ENCODE data around the gene PTPN13.

PTPN13 gene

GRCh38 chr4:86730310-86730709, 136.2 kb downstream of the PTPN13 start:
- no peak for DNase-seq

DNA sequence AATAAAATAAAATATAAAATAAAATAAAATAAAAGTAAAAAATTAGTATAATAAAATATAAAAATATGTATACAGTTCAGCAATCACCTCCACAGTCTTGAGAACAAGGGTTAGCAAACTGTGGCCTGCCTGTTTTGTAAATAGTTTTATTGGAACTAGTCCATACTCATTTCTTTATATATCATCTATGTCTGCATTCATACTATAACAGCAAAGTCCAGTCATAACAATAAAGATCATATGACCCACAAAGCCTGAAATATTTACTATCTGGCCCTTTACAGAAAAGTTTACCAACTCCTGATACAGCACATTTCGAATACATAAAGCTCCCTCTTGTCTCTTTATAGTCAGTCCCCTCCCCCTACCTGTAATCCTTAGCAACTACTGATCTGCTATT, 143.1 kb downstream of the PTPN13 start:
- DNase-seq = no peak

GRCh38 chr4:86741846-86742245, 147.7 kb downstream of the PTPN13 start:
- no peak for DNase-seq

DNA sequence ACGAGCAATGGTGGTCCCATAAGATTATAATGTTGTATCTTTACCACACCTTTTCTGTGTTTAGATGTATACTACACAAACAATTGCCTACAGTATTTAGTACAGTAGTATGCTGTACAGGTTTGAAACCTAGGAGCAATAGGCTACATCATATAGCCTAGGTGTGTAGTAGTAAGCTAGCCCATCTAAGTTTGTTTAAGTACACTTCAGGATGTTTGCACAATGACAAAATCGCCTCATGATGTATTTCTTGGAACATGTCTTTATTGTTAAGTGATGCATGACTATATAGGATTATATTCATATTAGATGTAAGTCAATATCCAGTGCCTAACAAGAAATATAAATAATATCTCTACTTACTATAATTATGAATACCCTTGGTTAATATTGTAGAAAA, 150.5 kb downstream of the PTPN13 start:
- DNase-seq = no peak

DNA sequence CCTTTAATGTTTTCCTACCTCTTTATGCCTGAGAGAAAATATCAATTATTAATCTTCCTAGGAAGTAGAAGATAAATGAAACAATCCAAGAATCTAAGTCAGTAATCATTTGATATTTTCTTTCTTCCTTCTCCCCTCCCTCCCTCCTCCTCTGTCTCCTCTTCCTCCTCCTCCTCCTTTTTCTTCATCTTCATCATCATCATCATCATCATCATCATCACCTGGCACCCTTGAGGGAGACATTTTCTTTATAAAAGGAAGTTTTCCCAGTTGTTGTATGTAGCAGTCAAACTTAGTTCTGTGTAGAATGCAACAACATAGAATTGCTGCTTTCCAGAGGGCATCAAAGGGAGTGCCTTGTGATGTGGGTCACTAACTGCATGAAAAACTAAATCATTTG, 155.0 kb downstream of the PTPN13 start:
- no peak for DNase-seq

DNA sequence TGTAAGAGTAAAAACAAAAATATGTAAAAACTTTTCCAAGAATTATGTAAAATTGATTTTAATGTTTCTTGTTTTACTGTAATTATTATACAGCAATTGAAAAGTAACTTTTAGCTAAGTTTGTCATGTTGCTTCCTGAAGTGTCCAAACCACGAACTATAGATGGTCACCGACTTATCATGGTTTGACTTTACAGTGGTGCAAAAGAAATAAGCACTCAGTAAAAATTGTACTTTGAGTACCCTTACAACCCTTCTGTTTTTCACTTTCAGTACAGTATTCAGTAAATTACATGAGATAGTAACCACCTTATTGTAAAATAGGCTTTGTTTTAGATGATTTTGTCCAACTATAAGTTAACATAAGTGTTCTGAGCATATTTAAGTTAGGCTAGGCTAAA, 161.3 kb downstream of the PTPN13 start:
- no peak for DNase-seq

DNA sequence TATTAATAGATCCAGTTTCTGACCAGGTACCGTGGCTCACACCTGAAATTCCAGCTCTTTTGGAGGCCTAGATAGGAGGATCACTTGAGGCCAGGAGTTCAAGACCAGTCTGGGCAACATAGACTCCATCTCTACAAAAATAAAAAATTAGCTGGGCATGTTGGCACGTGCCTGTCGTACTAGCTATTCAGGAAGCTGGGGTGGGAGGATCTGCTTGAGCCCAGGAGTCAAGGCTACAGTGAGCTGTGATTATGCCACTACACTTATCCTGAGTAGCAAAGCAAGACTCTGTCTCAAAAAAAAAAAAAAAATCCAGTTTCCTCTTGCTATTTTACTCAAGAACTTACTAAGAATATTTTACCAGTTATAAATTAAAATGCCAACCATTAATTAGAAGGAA, 163.4 kb downstream of the PTPN13 start:
- no peak for DNase-seq

DNA sequence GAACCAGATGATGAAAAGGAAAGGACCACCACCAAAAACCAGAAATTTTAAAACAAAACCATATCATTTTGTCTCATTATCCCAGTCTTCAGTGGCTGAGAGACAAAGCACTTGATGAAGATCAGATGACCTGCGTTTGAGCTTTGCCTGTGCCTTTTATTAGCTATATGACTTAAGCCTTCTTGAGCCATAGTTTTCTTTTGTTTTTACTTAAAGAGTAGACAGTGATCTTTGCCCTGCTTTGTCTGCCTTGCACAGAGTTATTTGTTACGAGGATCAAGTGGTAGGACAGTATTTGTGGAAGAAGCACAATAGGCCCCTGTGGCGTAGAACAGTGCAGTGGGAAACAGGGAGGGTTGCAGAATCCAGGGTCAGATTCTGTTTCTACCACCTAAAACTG, 165.2 kb downstream of the PTPN13 start:
- DNase-seq = no peak

DNA sequence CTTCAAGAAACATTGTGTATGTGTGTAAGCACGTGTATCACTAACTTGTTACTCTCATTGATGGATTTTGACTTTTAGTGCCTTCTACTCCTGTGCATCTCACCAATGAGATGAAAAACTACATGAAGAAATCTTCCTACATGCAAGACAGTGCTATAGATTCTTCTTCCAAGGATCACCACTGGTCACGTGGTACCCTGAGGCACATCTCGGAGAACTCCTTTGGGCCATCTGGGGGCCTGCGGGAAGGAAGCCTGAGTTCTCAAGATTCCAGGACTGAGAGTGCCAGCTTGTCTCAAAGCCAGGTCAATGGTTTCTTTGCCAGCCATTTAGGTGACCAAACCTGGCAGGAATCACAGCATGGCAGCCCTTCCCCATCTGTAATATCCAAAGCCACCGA, 168.5 kb downstream of the PTPN13 start:
- DNase-seq = no peak

GRCh38 chr4:86769794-86770193, 175.7 kb downstream of the PTPN13 start:
- no peak for DNase-seq

DNA sequence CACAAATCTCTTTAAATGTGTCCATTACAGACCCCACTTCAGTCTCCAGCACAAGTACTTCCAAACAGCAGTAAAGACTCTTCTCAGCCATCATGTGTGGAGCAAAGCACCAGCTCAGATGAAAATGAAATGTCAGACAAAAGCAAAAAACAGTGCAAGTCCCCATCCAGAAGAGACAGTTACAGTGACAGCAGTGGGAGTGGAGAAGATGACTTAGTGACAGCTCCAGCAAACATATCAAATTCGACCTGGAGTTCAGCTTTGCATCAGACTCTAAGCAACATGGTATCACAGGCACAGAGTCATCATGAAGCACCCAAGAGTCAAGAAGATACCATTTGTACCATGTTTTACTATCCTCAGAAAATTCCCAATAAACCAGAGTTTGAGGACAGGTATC, 177.0 kb downstream of the PTPN13 start:
- no peak for DNase-seq

DNA sequence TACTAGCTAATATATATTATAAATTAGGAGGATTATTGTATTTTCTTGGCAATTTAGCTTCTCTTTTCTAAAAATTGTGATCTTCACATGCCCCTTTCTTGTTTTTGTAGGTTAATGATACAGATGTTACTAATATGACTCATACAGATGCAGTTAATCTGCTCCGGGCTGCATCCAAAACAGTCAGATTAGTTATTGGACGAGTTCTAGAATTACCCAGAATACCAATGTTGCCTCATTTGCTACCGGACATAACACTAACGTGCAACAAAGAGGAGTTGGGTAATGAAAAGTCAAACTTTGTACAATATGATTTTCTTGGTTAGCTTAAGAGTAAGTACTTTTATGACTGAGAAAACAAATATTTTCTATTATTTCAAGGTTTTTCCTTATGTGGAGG, 180.9 kb downstream of the PTPN13 start:
- DNase-seq = no peak

GRCh38 chr4:86778175-86778574, 184.1 kb downstream of the PTPN13 start:
- no peak for DNase-seq

DNA sequence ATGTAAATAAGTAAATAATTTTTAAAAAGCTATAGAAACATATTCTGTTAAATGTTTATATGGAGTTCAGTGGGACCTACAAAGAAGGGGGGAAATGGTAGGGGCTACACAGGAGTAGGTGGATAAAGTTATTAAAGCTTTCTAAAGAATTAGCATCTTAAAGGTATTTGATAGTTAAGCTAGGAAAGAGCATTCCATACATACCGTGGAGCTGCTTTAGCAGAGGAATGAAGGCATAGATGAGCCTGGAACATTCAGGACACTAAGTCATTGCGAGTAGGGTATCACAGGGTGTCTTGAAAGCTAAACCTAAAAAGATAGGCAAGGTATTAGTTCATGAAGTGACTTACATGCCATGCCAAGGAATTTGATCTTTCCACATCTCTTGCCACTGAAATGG, 194.7 kb downstream of the PTPN13 start:
- no peak for DNase-seq

GRCh38 chr4:86791126-86791525, 197.0 kb downstream of the PTPN13 start:
- DNase-seq = no peak

DNA sequence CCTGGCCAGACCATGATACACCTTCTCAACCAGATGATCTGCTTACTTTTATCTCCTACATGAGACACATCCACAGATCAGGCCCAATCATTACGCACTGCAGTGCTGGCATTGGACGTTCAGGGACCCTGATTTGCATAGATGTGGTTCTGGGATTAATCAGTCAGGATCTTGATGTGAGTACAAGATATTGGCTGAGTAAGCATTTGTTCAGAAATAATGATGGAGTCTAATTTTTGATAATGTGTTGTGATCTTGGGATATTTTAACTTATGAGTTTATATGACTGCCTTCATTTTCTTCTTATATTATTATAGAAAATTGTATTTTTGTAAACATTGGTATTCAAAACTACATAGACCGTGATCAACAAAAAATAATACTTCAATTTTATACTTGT, 215.7 kb downstream of the PTPN13 start:
- DNase-seq = no peak

DNA sequence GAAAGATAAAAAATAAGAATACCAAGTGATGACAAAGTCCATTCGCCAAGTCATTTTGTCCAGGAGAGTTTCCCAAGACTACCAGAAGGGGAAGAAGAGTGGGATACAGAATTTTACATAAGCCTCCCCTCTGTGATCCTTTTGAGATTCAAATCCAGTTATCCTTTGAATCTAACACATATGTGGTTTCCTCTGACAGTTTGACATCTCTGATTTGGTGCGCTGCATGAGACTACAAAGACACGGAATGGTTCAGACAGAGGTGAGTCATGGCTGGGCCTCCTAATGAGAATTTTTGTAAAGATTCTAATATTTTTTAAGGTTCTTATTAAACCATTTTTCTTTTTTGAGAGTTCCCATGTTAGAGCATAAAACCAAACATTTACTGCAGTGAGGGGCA, 216.7 kb downstream of the PTPN13 start:
- DNase-seq = no peak

GRCh38 chr4:86815653-86816052, 221.5 kb downstream of the PTPN13 start:
- no peak for DNase-seq

GRCh38 chr4:86816501-86817273, 222.6 kb downstream of the PTPN13 start:
- DNase-seq = no peak

DNA sequence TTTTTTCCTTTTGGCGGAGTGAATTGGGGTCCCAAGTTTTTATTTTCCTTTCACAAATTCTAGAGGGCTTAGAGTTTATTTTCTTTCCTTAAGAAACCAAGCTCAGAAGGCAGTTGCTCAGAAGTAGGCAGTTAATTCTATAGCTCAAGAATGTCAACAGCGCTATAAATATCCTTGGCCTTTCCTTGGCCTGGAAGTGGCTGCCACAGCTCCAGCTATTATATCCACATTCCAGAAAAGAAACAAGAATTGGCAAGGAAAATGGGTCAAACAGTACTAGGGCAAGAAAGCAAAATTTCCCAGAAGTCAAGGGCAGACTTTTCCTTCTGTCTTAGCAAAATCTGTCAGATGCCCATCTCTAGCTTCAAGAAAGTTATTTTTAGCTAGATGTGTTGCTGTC, 224.1 kb downstream of the PTPN13 start:
- DNase-seq = no peak

DNA sequence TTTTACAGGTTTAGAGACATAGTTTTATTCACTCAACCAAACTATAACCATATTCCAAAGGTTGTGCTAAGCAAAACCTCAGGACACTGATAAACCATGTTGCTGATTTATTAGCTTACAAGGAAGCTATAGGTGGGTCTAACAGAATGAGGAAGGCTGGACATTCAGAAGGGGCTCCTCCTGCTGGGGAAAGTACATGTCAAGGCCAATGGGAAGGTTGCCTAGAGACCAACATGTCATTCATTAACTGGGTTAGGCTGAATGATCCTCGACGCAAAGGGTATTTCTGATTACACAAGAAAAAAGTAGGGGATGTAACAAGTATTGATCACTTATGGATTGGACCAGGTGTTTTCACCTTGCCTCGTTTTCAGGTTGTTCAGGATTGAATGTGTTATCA, 224.7 kb downstream of the PTPN13 start:
- no peak for DNase-seq

DNA sequence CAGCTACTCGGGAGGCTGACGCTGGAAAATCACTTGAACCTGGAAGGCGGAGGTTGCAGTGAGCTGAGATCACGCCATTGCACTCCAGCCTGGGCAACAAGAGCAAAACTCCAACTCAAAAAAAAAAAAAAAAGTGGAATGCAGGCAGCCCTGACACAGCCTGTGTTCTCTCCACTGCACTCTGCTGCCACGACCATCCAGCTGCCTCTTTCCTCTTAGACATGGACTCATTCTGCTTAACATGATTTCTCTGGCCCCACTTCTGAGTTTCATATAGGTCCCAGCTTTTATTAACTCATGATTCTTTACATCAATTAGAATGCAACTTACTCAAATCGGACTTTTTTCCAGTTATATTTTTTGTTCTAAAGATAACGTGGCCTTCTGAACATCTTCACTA, 225.4 kb downstream of the PTPN13 start:
- no peak for DNase-seq

DNA sequence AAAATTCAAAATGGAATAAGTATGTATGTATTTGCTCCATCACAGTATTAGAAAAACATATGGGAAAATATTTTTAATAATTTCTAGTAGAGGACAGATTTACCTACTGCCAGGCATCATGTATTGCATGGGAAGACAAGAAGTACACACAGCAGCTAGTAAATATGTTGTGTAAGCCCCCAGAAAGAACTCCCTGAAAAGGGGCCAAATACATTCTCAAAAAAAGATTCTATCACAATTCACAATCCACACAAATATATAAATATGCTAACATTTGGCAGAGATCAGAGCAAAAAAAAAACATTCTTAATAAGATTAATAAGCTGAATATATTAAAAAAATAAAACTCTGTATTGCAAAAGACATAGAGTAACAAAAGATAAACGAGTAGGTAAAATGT, 227.0 kb downstream of the PTPN13 start:
- DNase-seq = no peak

DNA sequence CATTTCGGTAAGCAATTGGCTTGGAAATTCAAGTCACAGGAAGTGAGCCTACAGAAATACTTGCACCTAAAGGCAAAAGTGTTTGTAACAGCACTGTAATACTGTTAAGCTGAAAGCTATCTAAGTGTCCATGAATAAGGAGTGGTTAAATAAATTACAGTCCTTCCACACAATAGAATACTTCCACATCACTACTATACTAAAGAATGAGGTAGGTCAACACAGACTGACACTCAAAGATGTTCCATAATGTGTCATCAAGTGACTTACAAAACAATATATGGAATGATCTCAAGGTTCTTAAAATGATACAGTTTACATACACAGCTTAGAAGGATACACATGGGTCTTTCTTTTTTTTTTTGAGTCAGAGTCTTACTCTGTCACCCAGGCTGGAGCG, 228.0 kb downstream of the PTPN13 start:
- DNase-seq = no peak

DNA sequence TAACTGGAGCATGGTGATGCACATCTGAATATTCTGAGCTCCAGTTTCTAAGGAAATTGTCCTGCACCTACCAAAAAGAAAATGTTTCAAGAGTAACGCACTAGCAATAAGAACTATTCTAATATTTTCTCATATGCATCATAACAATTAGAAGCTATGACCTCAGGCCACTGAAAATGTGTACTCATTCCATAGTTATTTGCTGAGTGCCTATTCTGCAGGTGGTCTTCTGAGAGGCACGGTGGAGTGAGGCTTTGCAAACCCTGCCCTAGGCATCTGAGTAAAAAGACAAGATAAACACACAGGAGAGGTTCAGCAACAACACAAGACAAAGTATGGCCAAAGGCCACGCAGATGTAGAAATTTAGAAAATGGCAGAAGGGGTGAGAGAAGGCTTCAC, 231.4 kb downstream of the PTPN13 start:
- no peak for DNase-seq
